Measurements from ENCODE around the gene TDRD1. TPM values are rescaled to one million over a fixed set of nuclear protein-coding genes. Genes with fewer than 3 reads are reported as not detected.

TDRD1 gene
- total RNA-seq, 1 experiment from 2014 or later = not detected

GRCh38 chr10:114266521-114266920 is 87.4 kb downstream of the TDRD1 start:
- no TSS peak for BruUV-seq (replicated peaks)
- ChIA-PET POLR2A (ENCODE audit: low non-redundant PET) (no interaction called here), CTCF (no interaction called here)
- no peaks in the 10 kb centered on the region for H3K9me3 ChIP-seq (ENCODE audit: low read depth, low read length, poor library complexity, severe bottlenecking)
- no peak for DNase-seq (ENCODE audit: low spot score)
- no peaks in the 10 kb centered on the region for H3K36me3 ChIP-seq (ENCODE audit: insufficient read depth, low read length, poor library complexity, severe bottlenecking)
- no peaks in the 10 kb centered on the region for H3K27me3 ChIP-seq (replicated peaks; ENCODE audit: insufficient read depth, low read depth, low read length, poor library complexity)
- intact Hi-C loops (cut with micrococcal nuclease; ENCODE audit: unreplicated experiment) = no loop called here
- H3K27ac ChIP-seq (ENCODE audit: low read depth, low read length, poor library complexity, severe bottlenecking) = no peak overlapping the region
- H3K4me3 ChIP-seq (ENCODE audit: low read depth, low read length, poor library complexity, severe bottlenecking) = no peak overlapping the region
- no peaks in the 10 kb centered on the region for H3K4me1 ChIP-seq (ENCODE audit: insufficient read depth, low read length, poor library complexity, severe bottlenecking)
- no peak for TF ChIP-seq EZH2 (IDR thresholded peaks at IDR 0.05; ENCODE audit: borderline replicate concordance, low read depth, low read length, poor library complexity, severe bottlenecking)
- TF ChIP-seq, protein P1, sequence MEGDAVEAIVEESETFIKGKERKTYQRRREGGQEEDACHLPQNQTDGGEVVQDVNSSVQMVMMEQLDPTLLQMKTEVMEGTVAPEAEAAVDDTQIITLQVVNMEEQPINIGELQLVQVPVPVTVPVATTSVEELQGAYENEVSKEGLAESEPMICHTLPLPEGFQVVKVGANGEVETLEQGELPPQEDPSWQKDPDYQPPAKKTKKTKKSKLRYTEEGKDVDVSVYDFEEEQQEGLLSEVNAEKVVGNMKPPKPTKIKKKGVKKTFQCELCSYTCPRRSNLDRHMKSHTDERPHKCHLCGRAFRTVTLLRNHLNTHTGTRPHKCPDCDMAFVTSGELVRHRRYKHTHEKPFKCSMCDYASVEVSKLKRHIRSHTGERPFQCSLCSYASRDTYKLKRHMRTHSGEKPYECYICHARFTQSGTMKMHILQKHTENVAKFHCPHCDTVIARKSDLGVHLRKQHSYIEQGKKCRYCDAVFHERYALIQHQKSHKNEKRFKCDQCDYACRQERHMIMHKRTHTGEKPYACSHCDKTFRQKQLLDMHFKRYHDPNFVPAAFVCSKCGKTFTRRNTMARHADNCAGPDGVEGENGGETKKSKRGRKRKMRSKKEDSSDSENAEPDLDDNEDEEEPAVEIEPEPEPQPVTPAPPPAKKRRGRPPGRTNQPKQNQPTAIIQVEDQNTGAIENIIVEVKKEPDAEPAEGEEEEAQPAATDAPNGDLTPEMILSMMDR (conservative IDR thresholded peaks at IDR 0.05; ENCODE audit: low read depth, low read length) = no peak

- BruUV-seq (replicated peaks) = no TSS peak
- no peak for DNase-seq (ENCODE audit: low spot score)
- CTCF ChIA-PET = no interaction called here
- Histone ChIP-seq H3K4me3 (ENCODE audit: low read depth, low read length, poor library complexity, severe bottlenecking) (no peak overlapping the region), H3K27ac (ENCODE audit: low read depth, low read length, poor library complexity, severe bottlenecking) (no peak overlapping the region), H3K4me1 (ENCODE audit: insufficient read depth, low read length, poor library complexity, severe bottlenecking) (no peaks in the 10 kb centered on the region), H3K36me3 (ENCODE audit: insufficient read depth, low read length, poor library complexity, severe bottlenecking) (no peaks in the 10 kb centered on the region), H3K9me3 (ENCODE audit: low read depth, low read length, poor library complexity, severe bottlenecking) (no peaks in the 10 kb centered on the region), H3K27me3 (replicated peaks; ENCODE audit: insufficient read depth, low read depth, low read length, poor library complexity) (peaks cover 8% of the 10 kb centered on the region)
- TF ChIP-seq EZH2 (IDR thresholded peaks at IDR 0.05; ENCODE audit: borderline replicate concordance, low read depth, low read length, poor library complexity, severe bottlenecking) = no peak
- TF ChIP-seq, protein P1 (conservative IDR thresholded peaks at IDR 0.05; ENCODE audit: low read depth, low read length) = no peak
- intact Hi-C loops (cut with micrococcal nuclease; ENCODE audit: unreplicated experiment) = no loop called here
- POLR2A ChIA-PET (ENCODE audit: low non-redundant PET) = interaction anchor here (0.6 kb wide), 1 partner anchor 123 kb away, joined by 4 read pairs; no protein-coding TSS in a partner anchor
These were observed 92.1 kb downstream of the TDRD1 start for GRCh38 chr10:114271075-114271778.

GRCh38 chr10:114271779-114272167 is 92.6 kb downstream of the TDRD1 start:
- TF ChIP-seq EZH2 (IDR thresholded peaks at IDR 0.05; ENCODE audit: borderline replicate concordance, low read depth, low read length, poor library complexity, severe bottlenecking) = no peak
- TF ChIP-seq, protein P1 (conservative IDR thresholded peaks at IDR 0.05; ENCODE audit: low read depth, low read length) = no peak
- Histone ChIP-seq H3K27me3 (replicated peaks; ENCODE audit: insufficient read depth, low read depth, low read length, poor library complexity) (peaks cover 8% of the 10 kb centered on the region), H3K36me3 (ENCODE audit: insufficient read depth, low read length, poor library complexity, severe bottlenecking) (no peaks in the 10 kb centered on the region), H3K9me3 (ENCODE audit: low read depth, low read length, poor library complexity, severe bottlenecking) (no peaks in the 10 kb centered on the region), H3K4me1 (ENCODE audit: insufficient read depth, low read length, poor library complexity, severe bottlenecking) (no peaks in the 10 kb centered on the region), H3K27ac (ENCODE audit: low read depth, low read length, poor library complexity, severe bottlenecking) (no peak overlapping the region), H3K4me3 (ENCODE audit: low read depth, low read length, poor library complexity, severe bottlenecking) (no peak overlapping the region)
- intact Hi-C loops (cut with micrococcal nuclease; ENCODE audit: unreplicated experiment) = no loop called here
- no TSS peak for BruUV-seq (replicated peaks)
- ChIA-PET CTCF (interaction anchor here (0.6 kb wide), 1 partner anchor 156 kb away, joined by 5 read pairs; no protein-coding TSS in a partner anchor), POLR2A (ENCODE audit: low non-redundant PET) (no interaction called here)
- DNase-seq (ENCODE audit: low spot score) = no peak
